ENCODE measurements around the gene KRTAP10-12. TPM values are rescaled to one million over a fixed set of nuclear protein-coding genes. Genes with fewer than 3 reads are reported as not detected.

Gene KRTAP10-12
- total RNA-seq, 1 experiment from 2014 or later, result not detected

DNA sequence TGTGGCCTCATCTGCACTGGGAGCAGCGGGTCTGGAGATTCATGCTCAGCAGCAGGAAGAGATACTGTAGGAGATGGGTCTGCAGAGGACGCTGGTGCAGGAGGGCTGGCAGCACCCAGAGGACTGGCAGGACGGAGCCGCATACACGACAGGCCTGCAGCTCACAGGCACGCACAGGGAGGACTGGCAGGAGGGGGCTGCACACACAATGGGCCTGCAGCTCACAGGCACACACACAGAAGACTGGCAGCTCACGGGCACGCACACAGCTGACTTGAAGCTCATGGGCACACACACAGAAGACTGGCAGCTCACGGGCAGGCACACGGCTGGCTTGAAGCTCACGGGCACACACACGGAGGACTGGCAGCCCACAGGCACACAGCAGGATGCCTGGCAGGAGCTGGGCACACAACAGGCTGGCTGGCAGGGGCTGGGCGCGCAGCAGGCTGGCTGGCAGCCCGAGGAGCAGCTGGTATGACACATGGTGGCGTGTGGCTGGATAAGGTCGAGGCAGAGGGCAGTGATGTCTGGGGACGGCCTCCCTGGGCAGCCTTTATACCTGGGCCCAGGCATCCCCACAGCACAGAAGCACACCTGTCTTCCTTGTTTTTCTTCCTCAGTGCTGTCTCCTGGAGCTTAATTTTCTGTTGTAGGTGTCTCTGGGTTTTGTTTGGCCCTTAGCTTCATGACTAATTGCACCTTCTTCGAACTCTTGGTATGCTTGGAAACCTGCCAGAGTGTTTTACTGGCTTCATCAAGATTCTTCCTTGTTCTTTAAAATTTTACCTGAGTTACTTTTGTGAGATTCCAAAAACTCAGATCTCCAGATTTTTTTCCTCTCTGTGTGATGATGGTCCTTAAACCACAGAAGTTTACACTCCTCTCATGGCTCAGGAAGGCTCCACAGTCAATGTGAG, 30.3 kb upstream of the KRTAP10-12 start, which contains the start of gene KRTAP12-2:
TSS of gene KRTAP12-2 (minus strand) at position 527 of the 920 bp plus-strand sequence. CDS start at position 486, 41 bp downstream.
- Mint-ChIP-seq H3K4me3 (ENCODE audit: unreplicated experiment) (no peak within 1 kb of the TSS), H3K4me1 (ENCODE audit: low read depth, unreplicated experiment) (no peaks in the 10 kb centered on the region), H3K9me3 (ENCODE audit: unreplicated experiment) (peaks cover 21% of the 10 kb centered on the region), H3K27me3 (ENCODE audit: insufficient read depth, unreplicated experiment) (peaks cover 16% of the 10 kb centered on the region), H3K36me3 (ENCODE audit: insufficient read depth, unreplicated experiment) (no peaks in the 10 kb centered on the region), H3K27ac (ENCODE audit: unreplicated experiment) (no peak within 1 kb of the TSS)
- no peak for DNase-seq
- Histone ChIP-seq H3K27me3 (replicated peaks; ENCODE audit: control insufficient read depth, insufficient read depth, low read length) (no peaks in the 10 kb centered on the region), H3K4me3 (ENCODE audit: low read depth, low read length) (no peak within 1 kb of the TSS), H3K4me1 (no peaks in the 10 kb centered on the region), H3K36me3 (ENCODE audit: control insufficient read depth, insufficient read depth, low read length) (no peaks in the 10 kb centered on the region), H3K9me3 (peaks cover 12% of the 10 kb centered on the region; the same call in 1 of the 2 replicates)
- POLR2A ChIA-PET, result no interaction called here
- TF ChIP-seq, protein P1, sequence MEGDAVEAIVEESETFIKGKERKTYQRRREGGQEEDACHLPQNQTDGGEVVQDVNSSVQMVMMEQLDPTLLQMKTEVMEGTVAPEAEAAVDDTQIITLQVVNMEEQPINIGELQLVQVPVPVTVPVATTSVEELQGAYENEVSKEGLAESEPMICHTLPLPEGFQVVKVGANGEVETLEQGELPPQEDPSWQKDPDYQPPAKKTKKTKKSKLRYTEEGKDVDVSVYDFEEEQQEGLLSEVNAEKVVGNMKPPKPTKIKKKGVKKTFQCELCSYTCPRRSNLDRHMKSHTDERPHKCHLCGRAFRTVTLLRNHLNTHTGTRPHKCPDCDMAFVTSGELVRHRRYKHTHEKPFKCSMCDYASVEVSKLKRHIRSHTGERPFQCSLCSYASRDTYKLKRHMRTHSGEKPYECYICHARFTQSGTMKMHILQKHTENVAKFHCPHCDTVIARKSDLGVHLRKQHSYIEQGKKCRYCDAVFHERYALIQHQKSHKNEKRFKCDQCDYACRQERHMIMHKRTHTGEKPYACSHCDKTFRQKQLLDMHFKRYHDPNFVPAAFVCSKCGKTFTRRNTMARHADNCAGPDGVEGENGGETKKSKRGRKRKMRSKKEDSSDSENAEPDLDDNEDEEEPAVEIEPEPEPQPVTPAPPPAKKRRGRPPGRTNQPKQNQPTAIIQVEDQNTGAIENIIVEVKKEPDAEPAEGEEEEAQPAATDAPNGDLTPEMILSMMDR (IDR thresholded peaks at IDR 0.05; ENCODE audit: insufficient read depth in 1 of 2, low read depth in 1 of 2, low read length in 1 of 2, severe bottlenecking in 1 of 2, unreplicated experiment in 1 of 2), result no peak
- intact Hi-C loops (cut with micrococcal nuclease; ENCODE audit: unreplicated experiment), result no loop called here
- CTCF ChIA-PET, result no interaction called here
- no TSS peak for BruUV-seq (replicated peaks)

DNA sequence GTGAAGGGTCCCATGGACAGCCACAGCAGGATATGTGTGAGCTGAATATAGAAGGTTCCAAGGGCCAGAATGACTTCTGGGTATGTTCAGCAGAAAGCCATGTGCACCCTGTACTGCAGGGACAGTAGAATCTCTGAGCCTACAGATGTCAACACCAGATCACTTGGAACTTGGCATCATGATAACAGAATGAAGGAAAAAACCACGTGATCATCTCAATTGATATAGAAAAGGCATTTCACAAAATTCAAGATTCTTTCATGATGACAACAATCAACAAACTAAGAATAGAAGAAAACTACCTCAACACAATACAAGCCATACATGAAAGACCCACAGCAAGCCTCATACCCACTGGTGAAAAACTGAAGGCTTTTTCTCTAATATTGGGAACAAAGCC, 29.4 kb upstream of the KRTAP10-12 start:
- H3K9me3 ChIP-seq, result peaks cover 7% of the 10 kb centered on the region; the same call in 1 of the 2 replicates
- no peak overlapping the region for H3K4me3 ChIP-seq (ENCODE audit: low read depth, low read length)
- no peak overlapping the region for H3K27ac Mint-ChIP-seq (ENCODE audit: unreplicated experiment)
- H3K27me3 Mint-ChIP-seq (ENCODE audit: insufficient read depth, unreplicated experiment), result peaks cover 16% of the 10 kb centered on the region
- peaks cover 16% of the 10 kb centered on the region for H3K9me3 Mint-ChIP-seq (ENCODE audit: unreplicated experiment)
- no TSS peak for BruUV-seq (replicated peaks)
- no peaks in the 10 kb centered on the region for H3K36me3 Mint-ChIP-seq (ENCODE audit: insufficient read depth, unreplicated experiment)
- no peaks in the 10 kb centered on the region for H3K4me1 Mint-ChIP-seq (ENCODE audit: low read depth, unreplicated experiment)
- intact Hi-C loops (cut with micrococcal nuclease; ENCODE audit: unreplicated experiment), result no loop called here
- no peaks in the 10 kb centered on the region for H3K36me3 ChIP-seq (ENCODE audit: control insufficient read depth, insufficient read depth, low read length)
- ChIA-PET POLR2A (no interaction called here), CTCF (no interaction called here)
- no peak overlapping the region for H3K4me3 Mint-ChIP-seq (ENCODE audit: unreplicated experiment)
- no peaks in the 10 kb centered on the region for H3K4me1 ChIP-seq
- TF ChIP-seq, protein P1 (IDR thresholded peaks at IDR 0.05; ENCODE audit: insufficient read depth in 1 of 2, low read depth in 1 of 2, low read length in 1 of 2, severe bottlenecking in 1 of 2, unreplicated experiment in 1 of 2), result no peak
- no peaks in the 10 kb centered on the region for H3K27me3 ChIP-seq (replicated peaks; ENCODE audit: control insufficient read depth, insufficient read depth, low read length)
- DNase-seq, result no peak

DNA sequence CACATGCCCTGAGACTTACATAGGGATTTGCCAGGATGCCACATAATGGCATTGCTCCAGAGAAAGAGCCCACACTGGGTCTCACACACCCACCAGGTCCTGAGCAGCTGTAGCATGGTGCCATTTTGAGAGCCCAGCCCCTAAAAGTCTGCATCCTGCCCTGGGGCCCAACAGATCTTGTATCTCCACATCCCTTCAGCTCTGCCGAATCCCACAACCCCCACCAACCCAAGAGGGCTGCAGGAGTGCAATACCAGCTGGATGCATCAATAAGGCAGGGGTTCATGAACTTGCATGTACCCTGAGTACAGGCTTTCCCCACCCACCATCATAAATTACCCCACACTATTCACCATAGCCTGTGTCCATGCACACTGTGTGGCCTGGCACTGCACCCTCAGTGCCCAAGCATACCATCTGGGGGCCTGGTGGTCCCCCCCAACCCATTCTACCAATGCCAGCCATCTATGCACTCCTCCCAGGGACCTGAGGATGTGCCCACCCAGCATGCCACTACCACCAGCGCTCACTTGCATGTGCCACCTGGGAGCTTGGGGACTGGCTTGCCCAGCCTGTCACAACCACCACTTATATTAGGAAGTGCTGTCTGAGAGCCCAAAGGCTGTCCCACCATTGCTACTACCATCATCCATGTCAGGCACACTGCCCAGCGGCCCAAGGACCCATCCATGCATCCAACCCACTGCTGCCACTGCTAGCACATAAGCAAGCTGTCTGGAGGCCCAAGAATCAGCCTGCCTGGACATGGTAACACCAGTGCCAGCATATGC, 26.1 kb upstream of the KRTAP10-12 start:
- Mint-ChIP-seq H3K4me3 (ENCODE audit: unreplicated experiment) (no peak overlapping the region), H3K36me3 (ENCODE audit: insufficient read depth, unreplicated experiment) (no peaks in the 10 kb centered on the region), H3K27me3 (ENCODE audit: insufficient read depth, unreplicated experiment) (peaks cover 26% of the 10 kb centered on the region), H3K9me3 (ENCODE audit: unreplicated experiment) (peaks cover 33% of the 10 kb centered on the region), H3K4me1 (ENCODE audit: low read depth, unreplicated experiment) (no peaks in the 10 kb centered on the region), H3K27ac (ENCODE audit: unreplicated experiment) (no peak overlapping the region)
- H3K4me3 ChIP-seq (ENCODE audit: low read depth, low read length), result no peak overlapping the region
- H3K27me3 ChIP-seq (replicated peaks; ENCODE audit: control insufficient read depth, insufficient read depth, low read length), result no peaks in the 10 kb centered on the region
- ChIA-PET CTCF (no interaction called here), POLR2A (no interaction called here)
- DNase-seq, result no peak
- intact Hi-C loops (cut with micrococcal nuclease; ENCODE audit: unreplicated experiment), result no loop called here
- H3K9me3 ChIP-seq, result peaks cover 17% of the 10 kb centered on the region; the same call in 1 of the 2 replicates
- no TSS peak for BruUV-seq (replicated peaks)
- H3K4me1 ChIP-seq, result no peaks in the 10 kb centered on the region
- H3K36me3 ChIP-seq (ENCODE audit: control insufficient read depth, insufficient read depth, low read length), result no peaks in the 10 kb centered on the region
- TF ChIP-seq, protein P1 (IDR thresholded peaks at IDR 0.05; ENCODE audit: insufficient read depth in 1 of 2, low read depth in 1 of 2, low read length in 1 of 2, severe bottlenecking in 1 of 2, unreplicated experiment in 1 of 2), result no peak

Measured in Caco-2 (cell line).